ENCODE data around the gene MIS18A.

Gene MIS18A

GRCh38 chr21:32240851-32241687 is 37.8 kb downstream of the MIS18A start:
- H3K9me3 ChIP-seq (ENCODE audit: control insufficient read depth, low read length) = no peaks in the 10 kb centered on the region
- no peak overlapping the region for H3K4me3 ChIP-seq (ENCODE audit: insufficient read depth, low read depth, low read length, poor library complexity, severe bottlenecking)
- H3K27me3 ChIP-seq (replicated peaks; ENCODE audit: control insufficient read depth, insufficient read depth, low read length, poor library complexity, severe bottlenecking) = no peaks in the 10 kb centered on the region
- no peaks in the 10 kb centered on the region for H3K36me3 ChIP-seq (ENCODE audit: control insufficient read depth, insufficient read depth, low read length)
- no peaks in the 10 kb centered on the region for H3K4me1 ChIP-seq (ENCODE audit: control insufficient read depth, insufficient read depth, low read length, poor library complexity, severe bottlenecking)
- no peak overlapping the region for H3K27ac ChIP-seq (ENCODE audit: insufficient read depth, low read length, poor library complexity, severe bottlenecking)
- no peak for DNase-seq

- no peak overlapping the region for H3K4me3 ChIP-seq (ENCODE audit: insufficient read depth, low read depth, low read length, poor library complexity, severe bottlenecking)
- no peak for DNase-seq
- no peaks in the 10 kb centered on the region for H3K9me3 ChIP-seq (ENCODE audit: control insufficient read depth, low read length)
- no peaks in the 10 kb centered on the region for H3K36me3 ChIP-seq (ENCODE audit: control insufficient read depth, insufficient read depth, low read length)
- no peak overlapping the region for H3K27ac ChIP-seq (ENCODE audit: insufficient read depth, low read length, poor library complexity, severe bottlenecking)
- no peaks in the 10 kb centered on the region for H3K4me1 ChIP-seq (ENCODE audit: control insufficient read depth, insufficient read depth, low read length, poor library complexity, severe bottlenecking)
- H3K27me3 ChIP-seq (replicated peaks; ENCODE audit: control insufficient read depth, insufficient read depth, low read length, poor library complexity, severe bottlenecking) = no peaks in the 10 kb centered on the region
Observed at GRCh38 chr21:32239551-32239950, 39.3 kb downstream of the MIS18A start.

- Histone ChIP-seq H3K9me3 (ENCODE audit: control insufficient read depth, low read length) (no peaks in the 10 kb centered on the region), H3K4me1 (ENCODE audit: control insufficient read depth, insufficient read depth, low read length, poor library complexity, severe bottlenecking) (no peaks in the 10 kb centered on the region), H3K27me3 (replicated peaks; ENCODE audit: control insufficient read depth, insufficient read depth, low read length, poor library complexity, severe bottlenecking) (no peaks in the 10 kb centered on the region), H3K36me3 (ENCODE audit: control insufficient read depth, insufficient read depth, low read length) (no peaks in the 10 kb centered on the region), H3K27ac (ENCODE audit: insufficient read depth, low read length, poor library complexity, severe bottlenecking) (no peak overlapping the region), H3K4me3 (ENCODE audit: insufficient read depth, low read depth, low read length, poor library complexity, severe bottlenecking) (no peak overlapping the region)
- DNase-seq = no peak
Observed at GRCh38 chr21:32238063-32238462, 40.8 kb downstream of the MIS18A start.

GRCh38 chr21:32237021-32237420 is 41.8 kb downstream of the MIS18A start:
- Histone ChIP-seq H3K36me3 (ENCODE audit: control insufficient read depth, insufficient read depth, low read length) (no peaks in the 10 kb centered on the region), H3K27ac (ENCODE audit: insufficient read depth, low read length, poor library complexity, severe bottlenecking) (no peak overlapping the region), H3K27me3 (replicated peaks; ENCODE audit: control insufficient read depth, insufficient read depth, low read length, poor library complexity, severe bottlenecking) (no peaks in the 10 kb centered on the region), H3K9me3 (ENCODE audit: control insufficient read depth, low read length) (no peaks in the 10 kb centered on the region), H3K4me3 (ENCODE audit: insufficient read depth, low read depth, low read length, poor library complexity, severe bottlenecking) (no peak overlapping the region), H3K4me1 (ENCODE audit: control insufficient read depth, insufficient read depth, low read length, poor library complexity, severe bottlenecking) (no peaks in the 10 kb centered on the region)
- DNase-seq = no peak

GRCh38 chr21:32233722-32234301 is 45.0 kb downstream of the MIS18A start:
- no peaks in the 10 kb centered on the region for H3K36me3 ChIP-seq (ENCODE audit: control insufficient read depth, insufficient read depth, low read length)
- no peak for DNase-seq
- no peaks in the 10 kb centered on the region for H3K4me1 ChIP-seq (ENCODE audit: control insufficient read depth, insufficient read depth, low read length, poor library complexity, severe bottlenecking)
- no peaks in the 10 kb centered on the region for H3K9me3 ChIP-seq (ENCODE audit: control insufficient read depth, low read length)
- no peaks in the 10 kb centered on the region for H3K27me3 ChIP-seq (replicated peaks; ENCODE audit: control insufficient read depth, insufficient read depth, low read length, poor library complexity, severe bottlenecking)
- no peak overlapping the region for H3K4me3 ChIP-seq (ENCODE audit: insufficient read depth, low read depth, low read length, poor library complexity, severe bottlenecking)
- H3K27ac ChIP-seq (ENCODE audit: insufficient read depth, low read length, poor library complexity, severe bottlenecking) = no peak overlapping the region

GRCh38 chr21:32233055-32233546 is 45.7 kb downstream of the MIS18A start:
- no peak overlapping the region for H3K4me3 ChIP-seq (ENCODE audit: insufficient read depth, low read depth, low read length, poor library complexity, severe bottlenecking)
- no peaks in the 10 kb centered on the region for H3K36me3 ChIP-seq (ENCODE audit: control insufficient read depth, insufficient read depth, low read length)
- no peak for DNase-seq
- no peak overlapping the region for H3K27ac ChIP-seq (ENCODE audit: insufficient read depth, low read length, poor library complexity, severe bottlenecking)
- no peaks in the 10 kb centered on the region for H3K4me1 ChIP-seq (ENCODE audit: control insufficient read depth, insufficient read depth, low read length, poor library complexity, severe bottlenecking)
- H3K9me3 ChIP-seq (ENCODE audit: control insufficient read depth, low read length) = no peaks in the 10 kb centered on the region
- no peaks in the 10 kb centered on the region for H3K27me3 ChIP-seq (replicated peaks; ENCODE audit: control insufficient read depth, insufficient read depth, low read length, poor library complexity, severe bottlenecking)

GRCh38 chr21:32226444-32226843 is 52.4 kb downstream of the MIS18A start:
- no peak for DNase-seq
- H3K27me3 ChIP-seq (replicated peaks; ENCODE audit: control insufficient read depth, insufficient read depth, low read length, poor library complexity, severe bottlenecking) = no peaks in the 10 kb centered on the region
- no peak overlapping the region for H3K27ac ChIP-seq (ENCODE audit: insufficient read depth, low read length, poor library complexity, severe bottlenecking)
- H3K4me1 ChIP-seq (ENCODE audit: control insufficient read depth, insufficient read depth, low read length, poor library complexity, severe bottlenecking) = no peaks in the 10 kb centered on the region
- H3K9me3 ChIP-seq (ENCODE audit: control insufficient read depth, low read length) = no peaks in the 10 kb centered on the region
- no peak overlapping the region for H3K4me3 ChIP-seq (ENCODE audit: insufficient read depth, low read depth, low read length, poor library complexity, severe bottlenecking)
- H3K36me3 ChIP-seq (ENCODE audit: control insufficient read depth, insufficient read depth, low read length) = no peaks in the 10 kb centered on the region
